Kidney tubule cell (primary cell): ENCODE measurements around the gene CCDC121.

ENCODE experiments used
- DNase-seq: peaks from one replicate; pipeline ENCODE4 v3.0.0-alpha.2; 2018; ENCODE audit warnings: low spot score

The CCDC121 gene

DNA sequence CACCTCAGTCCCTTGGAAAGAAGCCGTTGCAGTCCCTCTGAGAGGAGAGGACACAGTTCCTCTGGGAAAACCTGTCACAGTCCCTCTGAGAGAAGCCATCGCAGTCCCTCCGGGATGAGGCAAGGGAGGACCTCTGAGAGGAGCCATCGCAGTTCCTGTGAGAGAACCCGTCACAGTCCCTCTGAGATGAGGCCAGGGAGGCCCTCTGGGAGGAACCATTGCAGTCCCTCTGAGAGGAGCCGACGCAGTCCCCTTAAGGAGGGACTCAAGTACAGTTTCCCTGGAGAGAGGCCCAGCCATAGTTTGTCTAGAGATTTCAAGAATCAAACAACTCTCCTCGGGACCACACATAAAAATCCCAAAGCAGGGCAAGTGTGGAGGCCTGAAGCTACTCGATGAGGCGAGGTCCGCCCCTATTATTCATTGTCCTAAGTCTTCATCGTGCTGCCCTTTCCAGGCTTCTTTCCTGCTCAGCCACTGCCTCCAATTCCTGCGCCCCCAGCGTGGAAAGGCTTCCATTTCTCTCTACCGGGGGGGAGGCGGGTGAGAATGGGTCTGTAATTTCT lies 46.6 kb downstream of the CCDC121 start:
- no peak for DNase-seq

DNA sequence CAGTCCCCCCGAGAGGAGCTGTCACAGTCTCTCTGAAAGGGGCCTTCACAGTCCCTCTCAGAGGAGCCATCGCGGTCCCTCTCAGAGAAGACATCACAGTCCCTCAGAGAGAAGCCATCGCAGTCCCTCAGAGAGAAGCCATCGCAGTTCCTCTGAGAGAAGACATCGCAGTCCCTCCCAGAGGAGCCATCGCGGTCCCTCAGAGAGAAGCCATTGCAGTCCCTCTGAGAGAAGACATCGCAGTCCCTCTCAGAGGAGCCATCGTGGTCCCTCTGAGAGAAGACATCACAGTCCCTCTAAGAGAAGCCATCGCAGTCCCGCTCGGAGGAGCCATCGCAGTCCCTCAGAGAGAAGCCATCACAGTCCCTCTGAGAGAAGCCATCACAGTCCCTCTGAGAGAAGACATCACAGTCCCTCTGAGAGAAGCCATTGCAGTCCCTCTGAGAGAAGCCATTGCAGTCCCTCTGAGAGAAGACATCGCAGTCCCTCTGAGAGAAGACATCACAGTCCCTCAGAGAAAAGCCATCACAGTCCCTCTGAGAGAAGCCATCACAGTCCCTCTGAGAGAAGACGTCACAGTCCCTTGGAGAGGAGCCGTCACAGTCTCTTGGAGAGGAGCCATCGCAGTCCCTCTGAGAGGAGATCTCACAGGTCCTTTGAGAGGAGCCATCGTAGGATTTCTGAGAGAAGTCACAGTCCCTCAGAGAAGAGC lies 47.2 kb downstream of the CCDC121 start:
- no peak for DNase-seq
